NB4 (cell line): Measurements from ENCODE around the gene RAB40B.

ENCODE experiments used
- CTCF ChIP-seq: IDR thresholded peaks from one replicate; pipeline ENCODE4 v1.5.1; 2012; ENCODE audit warnings: low read depth, low read length
- MAX ChIP-seq: IDR thresholded peaks from 2 replicates; pipeline ENCODE4 v1.6.1; 2011; ENCODE audit warnings: low read depth, low read length

- TF ChIP-seq CTCF (no peak), MAX (no peak)
Measured at GRCh38 chr17:82678265-82678891, 20.1 kb downstream of the RAB40B start.
